Osteoblast (primary cell): ENCODE results near the gene SH2D5. TPM values are rescaled to one million over a fixed set of nuclear protein-coding genes. Genes with fewer than 3 reads are reported as not detected.

Experiments
- DNase-seq: peaks from one replicate; pipeline ENCODE4 v3.0.0; 2011; ENCODE audit warnings: low spot score, mixed read lengths; ENCODE audit not compliant: insufficient read length; ENCODE audit errors: missing footprints
- H2AFZ ChIP-seq: 2 replicates; pipeline ENCODE4 v1.6.0; 2011; ENCODE audit warnings: mild to moderate bottlenecking, low read length
- H3K27ac ChIP-seq: 2 replicates; pipeline ENCODE4 v1.5.1; 2011; ENCODE audit warnings: mild to moderate bottlenecking, low read depth, low read length, moderate library complexity
- H3K27me3 ChIP-seq: 2 replicates; pipeline ENCODE4 v1.6.0; 2012; ENCODE audit warnings: mild to moderate bottlenecking, control low read depth, inconsistent platforms, low read length, moderate library complexity; ENCODE audit not compliant: insufficient read depth
- H3K36me3 ChIP-seq: 2 replicates; pipeline ENCODE4 v1.5.1; 2011; ENCODE audit warnings: mild to moderate bottlenecking, low read length, control low read depth, moderate library complexity; ENCODE audit not compliant: insufficient read depth
- H3K4me1 ChIP-seq: 2 replicates; pipeline ENCODE4 v1.5.1; 2011; ENCODE audit warnings: mild to moderate bottlenecking, low read length, control low read depth, moderate library complexity; ENCODE audit not compliant: insufficient read depth
- H3K4me2 ChIP-seq: 2 replicates; pipeline ENCODE4 v1.6.0; 2011; ENCODE audit warnings: mild to moderate bottlenecking, low read length; ENCODE audit not compliant: insufficient read depth
- H3K4me3 ChIP-seq: fragments of 200-600 bp; sonication (generic); 3 replicates; pipeline ENCODE4 v1.5.1; 2012; ENCODE audit warnings: mild to moderate bottlenecking, low read length, inconsistent platforms; ENCODE audit not compliant: insufficient read depth
- H3K79me2 ChIP-seq: 2 replicates; pipeline ENCODE4 v1.6.0; 2012; ENCODE audit warnings: mild to moderate bottlenecking, low read length, control low read depth, inconsistent platforms; ENCODE audit not compliant: insufficient read depth
- H3K9me3 ChIP-seq: 2 replicates; pipeline ENCODE4 v1.5.1; 2011; ENCODE audit warnings: low read depth, low read length, control low read depth
- H4K20me1 ChIP-seq: 2 replicates; pipeline ENCODE4 v1.6.0; 2012; ENCODE audit warnings: mild to moderate bottlenecking, low read length, control low read depth; ENCODE audit not compliant: insufficient read depth
- CTCF ChIP-seq: IDR thresholded peaks from 2 replicates; pipeline ENCODE4 v1.5.1; 2011; ENCODE audit warnings: mild to moderate bottlenecking, low read depth, low read length, moderate library complexity; ENCODE audit errors: extremely low read depth
- total RNA-seq: library from RNA; depleted of rRNA; stranded (reverse); fragments of >200 nt; gene quantifications from 2 replicates; pipeline ENCODE4 v1.2.3, GENCODE V29; 2012

Gene SH2D5
- total RNA-seq, 1 donor = 1.4 TPM

GRCh38 chr1:20685099-20685662 is 47.3 kb downstream of the SH2D5 start:
- no peak overlapping the region for H3K27ac ChIP-seq
- H3K4me2 ChIP-seq = no peak overlapping the region
- H3K79me2 ChIP-seq = no peaks in the 10 kb centered on the region
- no peaks in the 10 kb centered on the region for H4K20me1 ChIP-seq
- no peak for TF ChIP-seq CTCF
- no peaks in the 10 kb centered on the region for H3K4me1 ChIP-seq
- H2AFZ ChIP-seq = no peak overlapping the region
- peak; percentile 25 for DNase-seq
- H3K4me3 ChIP-seq = no peak overlapping the region
- no peaks in the 10 kb centered on the region for H3K27me3 ChIP-seq
- H3K36me3 ChIP-seq = no peaks in the 10 kb centered on the region
- no peaks in the 10 kb centered on the region for H3K9me3 ChIP-seq

- Histone ChIP-seq H2AFZ (no peak overlapping the region), H3K4me3 (no peak overlapping the region), H3K36me3 (no peaks in the 10 kb centered on the region), H3K79me2 (no peaks in the 10 kb centered on the region), H4K20me1 (no peaks in the 10 kb centered on the region), H3K9me3 (no peaks in the 10 kb centered on the region), H3K27ac (no peak overlapping the region), H3K27me3 (no peaks in the 10 kb centered on the region), H3K4me2 (no peak overlapping the region), H3K4me1 (no peaks in the 10 kb centered on the region)
- DNase-seq = peak; percentile 54
- TF ChIP-seq CTCF = no peak
Observed at GRCh38 chr1:20684651-20685050, 47.9 kb downstream of the SH2D5 start.

- no peak for TF ChIP-seq CTCF
- H3K36me3 ChIP-seq = no peaks in the 10 kb centered on the region
- no peak for DNase-seq
- no peak overlapping the region for H2AFZ ChIP-seq
- no peaks in the 10 kb centered on the region for H4K20me1 ChIP-seq
- no peaks in the 10 kb centered on the region for H3K79me2 ChIP-seq
- no peak overlapping the region for H3K27ac ChIP-seq
- H3K4me2 ChIP-seq = no peak overlapping the region
- H3K4me1 ChIP-seq = no peaks in the 10 kb centered on the region
- H3K4me3 ChIP-seq = no peak overlapping the region
- H3K9me3 ChIP-seq = no peaks in the 10 kb centered on the region
- no peaks in the 10 kb centered on the region for H3K27me3 ChIP-seq
Observed at GRCh38 chr1:20684050-20684620, 48.4 kb downstream of the SH2D5 start.

GRCh38 chr1:20683614-20684013 is 48.9 kb downstream of the SH2D5 start:
- Histone ChIP-seq H3K9me3 (no peaks in the 10 kb centered on the region), H3K4me3 (no peak overlapping the region), H2AFZ (no peak overlapping the region), H4K20me1 (no peaks in the 10 kb centered on the region), H3K27ac (no peak overlapping the region), H3K27me3 (no peaks in the 10 kb centered on the region), H3K79me2 (no peaks in the 10 kb centered on the region), H3K4me2 (no peak overlapping the region), H3K36me3 (no peaks in the 10 kb centered on the region), H3K4me1 (no peaks in the 10 kb centered on the region)
- no peak for TF ChIP-seq CTCF
- peak; percentile 42 for DNase-seq
